Measurements from ENCODE around the gene ROPN1L.
"Not testable (repeated sequence)": the region's sequence is repeated elsewhere in the genome, so short reads cannot be mapped to it uniquely, and the experiment has no call there.

ROPN1L gene

DNA sequence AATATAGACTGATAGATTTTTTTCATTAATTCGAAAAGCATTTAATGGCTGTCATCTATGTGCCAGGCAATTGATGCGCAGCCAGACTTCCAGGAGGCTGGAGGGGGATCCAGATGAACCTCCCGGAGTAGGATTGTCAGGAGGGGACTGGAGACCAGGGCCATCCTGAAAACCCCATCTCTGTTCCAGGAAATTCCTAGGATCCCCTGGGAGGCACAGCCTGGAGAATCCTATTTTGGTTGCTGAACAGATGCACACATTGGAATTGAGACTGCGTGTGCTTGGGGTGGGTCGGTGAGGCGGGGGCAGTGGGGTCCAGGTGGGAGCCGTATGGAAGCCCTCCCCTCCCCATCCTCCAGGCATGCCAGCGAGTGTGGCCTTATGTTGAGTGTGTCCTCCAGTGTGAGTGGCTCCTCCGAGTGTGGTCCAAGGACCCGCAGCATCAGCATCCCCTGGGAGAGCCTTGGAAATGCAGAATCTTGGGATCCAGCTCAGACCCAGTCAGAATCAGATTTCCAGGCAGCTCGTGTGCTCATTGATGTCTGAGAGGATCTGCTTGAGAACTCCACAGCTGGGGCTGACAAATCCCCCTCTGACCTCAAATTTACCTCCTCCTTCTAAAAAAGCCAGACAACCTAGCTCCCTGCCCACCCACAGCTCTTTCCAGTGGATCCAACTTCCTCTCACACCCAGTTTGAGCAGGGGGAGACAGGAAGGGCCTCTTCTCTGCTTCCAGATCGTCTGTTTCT lies 38.7 kb downstream of the ROPN1L start:
- no peak for DNase-seq

DNA sequence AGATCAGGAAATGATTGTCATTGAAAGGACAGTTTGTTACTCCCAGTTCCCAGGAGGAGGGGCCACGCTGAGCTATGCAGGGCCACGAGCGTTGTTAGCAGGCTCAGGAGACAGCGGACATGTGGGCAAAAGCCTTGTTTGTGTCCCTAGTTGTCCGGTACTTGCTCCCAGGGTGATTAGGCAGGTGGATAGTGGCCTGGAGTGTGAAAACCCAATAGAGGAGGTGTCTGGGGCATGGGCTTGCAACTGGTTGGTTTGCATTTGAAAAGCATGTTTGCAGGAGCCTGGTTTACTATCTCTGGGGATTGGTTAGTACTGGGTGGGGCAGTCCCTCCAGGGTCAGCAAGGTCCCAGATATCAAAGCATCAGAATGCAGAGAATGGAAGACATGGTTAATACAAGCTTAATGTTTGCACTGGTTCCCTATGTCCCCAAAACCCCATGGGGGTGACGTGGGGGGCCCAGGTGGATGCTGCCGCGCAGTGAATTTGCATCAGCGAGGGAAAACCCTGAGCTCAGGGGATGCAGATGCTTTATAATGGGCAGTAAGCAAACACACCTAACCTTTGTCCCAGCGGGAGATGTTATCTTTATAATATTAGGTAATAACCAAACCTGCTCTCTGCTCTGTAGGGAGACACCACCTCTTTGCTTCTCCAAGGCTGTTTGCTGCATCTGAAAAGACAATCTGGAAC lies 39.7 kb downstream of the ROPN1L start:
- DNase-seq: no peak

- no peak for DNase-seq
These were observed 41.3 kb downstream of the ROPN1L start for GRCh38 chr5:10482791-10483530.

DNA sequence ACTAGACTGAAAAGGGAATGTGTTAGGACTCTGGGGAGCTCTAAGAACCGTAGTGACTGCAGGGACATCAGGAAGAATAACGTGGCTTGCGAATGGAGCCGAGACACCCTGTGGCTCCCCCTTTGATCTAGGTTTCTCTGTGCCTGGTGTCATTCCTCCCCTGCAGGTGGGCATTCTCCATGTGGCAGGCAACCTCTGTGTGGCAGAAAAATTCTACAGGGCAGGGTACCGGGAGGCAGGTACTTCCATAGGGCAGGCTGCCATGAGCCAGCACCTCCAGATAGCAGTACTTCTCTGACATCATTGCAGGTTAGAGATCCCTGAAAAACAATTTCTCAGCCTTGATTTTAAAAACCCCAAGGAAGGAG lies 43.1 kb downstream of the ROPN1L start:
- DNase-seq: no peak

DNA sequence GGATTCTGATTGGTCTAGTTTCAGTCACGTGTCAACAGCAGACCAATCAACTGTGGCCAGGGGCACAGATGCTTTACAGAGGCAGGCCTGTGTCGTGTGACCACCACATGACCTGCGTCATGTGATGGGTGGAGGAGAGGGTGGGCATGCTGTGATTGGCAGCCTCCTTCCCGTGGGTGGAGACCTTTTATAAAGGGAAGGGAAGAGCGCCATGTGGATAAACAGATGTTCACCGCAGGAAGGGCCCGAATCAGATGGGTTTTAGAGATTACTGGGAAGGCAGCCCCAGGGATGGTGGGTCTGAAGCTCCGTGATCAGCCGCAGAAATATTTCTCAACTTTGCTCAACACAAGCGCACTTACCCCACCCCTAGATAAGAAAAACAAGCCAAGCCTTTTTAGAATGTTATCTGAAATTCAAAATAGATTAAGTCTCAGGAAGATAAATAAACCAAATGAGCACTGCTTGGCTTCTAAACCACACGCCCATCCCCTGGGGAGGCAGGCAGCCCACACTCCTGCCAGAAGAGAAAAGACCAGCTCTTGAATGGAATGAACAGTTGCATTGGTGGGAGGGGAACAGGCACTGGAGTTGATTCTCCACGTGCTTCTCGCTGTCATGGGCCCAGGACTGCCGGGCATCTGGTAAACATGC lies 43.6 kb downstream of the ROPN1L start:
- DNase-seq: no peak

- DNase-seq: no peak
These were observed 44.2 kb downstream of the ROPN1L start for GRCh38 chr5:10485897-10486296.

DNA sequence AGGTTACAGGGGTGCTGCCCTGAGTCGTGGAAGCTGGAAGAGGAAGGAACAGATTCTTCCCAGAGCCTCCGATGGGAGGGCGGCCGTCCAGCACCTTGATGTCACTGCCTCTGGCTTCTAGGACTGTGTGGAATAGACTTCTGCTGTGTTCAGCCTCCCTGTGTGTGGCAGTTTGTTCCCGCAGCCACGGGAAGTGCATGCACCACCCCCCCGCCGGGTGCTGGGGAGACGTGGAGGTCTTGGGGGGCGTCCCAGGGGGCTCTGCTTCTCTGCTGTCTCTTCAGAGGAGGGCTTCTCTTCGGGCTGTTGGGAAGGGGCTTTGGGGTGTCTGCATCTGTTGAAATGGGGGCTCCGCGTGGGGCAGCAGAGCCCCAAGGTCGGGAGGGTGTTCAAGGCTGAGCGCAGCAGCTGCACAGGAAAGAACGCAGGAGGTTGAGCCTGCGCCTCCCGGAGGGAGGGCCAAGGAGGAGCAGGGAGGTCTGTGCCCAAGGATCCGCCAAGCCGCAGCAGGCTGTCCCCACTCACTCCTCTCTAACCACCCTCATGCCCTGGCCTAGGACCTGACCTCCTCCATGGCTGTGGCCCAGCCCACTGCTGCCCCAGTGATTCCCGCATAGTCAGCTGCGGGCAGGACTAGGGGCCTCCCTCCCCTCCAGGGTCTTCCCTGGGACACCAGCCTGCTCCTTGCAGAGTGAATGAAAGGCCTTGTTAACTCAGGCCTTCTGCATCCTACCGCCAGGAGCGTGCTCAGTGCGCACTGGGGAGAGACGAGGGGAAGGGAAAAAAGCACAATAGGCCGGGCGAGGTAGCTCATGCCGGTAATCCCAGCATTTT lies 45.0 kb downstream of the ROPN1L start:
- DNase-seq: no peak

DNA sequence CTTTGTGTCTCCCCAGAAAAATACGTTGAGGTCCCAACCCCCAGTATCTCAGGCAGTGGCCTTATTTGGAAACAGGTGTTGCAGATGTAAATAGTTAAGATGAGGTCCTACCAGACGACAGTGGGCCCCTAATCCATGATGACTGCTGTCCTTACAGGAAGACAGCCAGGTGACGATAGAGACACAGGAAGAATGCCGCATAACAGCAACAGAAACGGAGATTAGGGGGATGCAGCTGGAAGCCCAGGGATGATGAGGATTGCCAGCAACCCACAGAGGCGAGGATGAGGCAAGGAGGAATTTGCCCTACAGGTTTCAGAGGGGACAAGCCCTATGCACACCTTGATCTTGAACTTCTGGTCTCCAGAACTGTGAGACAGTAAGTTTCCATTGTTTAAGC lies 46.5 kb downstream of the ROPN1L start:
- DNase-seq: no peak

DNA sequence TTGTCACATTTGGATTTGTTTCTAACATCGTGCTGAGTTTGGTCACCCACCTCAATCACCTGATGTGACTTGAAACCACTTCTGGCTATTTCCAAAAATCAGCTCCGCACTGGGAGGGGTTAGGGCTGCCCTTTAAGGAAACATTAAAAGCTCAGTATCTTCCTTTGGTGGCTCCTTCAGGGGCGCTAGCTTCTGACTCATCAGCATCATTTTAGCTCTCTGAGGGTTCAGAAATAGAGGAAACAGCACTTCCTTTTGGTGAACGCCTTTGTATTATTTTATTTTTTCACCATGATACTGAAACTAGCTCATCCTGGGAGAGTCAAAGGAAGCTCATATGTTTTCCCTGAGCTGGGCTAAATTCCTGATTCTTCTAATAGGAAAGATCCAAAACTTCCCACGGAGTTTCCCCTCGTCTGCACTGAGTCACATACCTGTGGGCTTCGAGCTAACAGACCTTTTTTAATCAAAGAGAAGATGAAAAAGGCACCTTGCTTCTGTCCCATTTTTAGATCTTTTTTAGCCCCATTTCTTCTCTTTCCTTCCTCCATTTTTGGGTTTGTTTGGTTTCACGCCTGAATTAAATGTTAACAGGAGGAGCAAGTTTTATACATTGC lies 48.2 kb downstream of the ROPN1L start:
- DNase-seq: no peak

- DNase-seq: no peak
These were observed 49.4 kb downstream of the ROPN1L start for GRCh38 chr5:10490927-10491672.

DNA sequence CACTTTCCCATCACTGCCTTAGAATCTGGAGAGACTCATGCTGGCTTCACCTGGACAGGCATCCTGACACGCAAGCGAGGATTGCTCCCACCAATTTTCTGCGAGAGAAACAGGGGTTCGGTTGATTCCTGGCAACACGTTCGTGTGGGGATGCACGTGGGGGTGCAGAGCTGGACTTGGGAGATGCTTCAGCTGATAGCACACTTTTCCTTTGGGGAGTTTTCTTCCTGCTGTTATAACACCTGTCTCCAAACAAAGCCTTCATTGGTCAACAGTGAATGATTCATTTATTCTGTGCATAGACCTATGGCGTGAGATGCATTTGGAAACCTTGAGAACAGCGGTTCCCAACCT lies 50.0 kb downstream of the ROPN1L start:
- no peak for DNase-seq

DNA sequence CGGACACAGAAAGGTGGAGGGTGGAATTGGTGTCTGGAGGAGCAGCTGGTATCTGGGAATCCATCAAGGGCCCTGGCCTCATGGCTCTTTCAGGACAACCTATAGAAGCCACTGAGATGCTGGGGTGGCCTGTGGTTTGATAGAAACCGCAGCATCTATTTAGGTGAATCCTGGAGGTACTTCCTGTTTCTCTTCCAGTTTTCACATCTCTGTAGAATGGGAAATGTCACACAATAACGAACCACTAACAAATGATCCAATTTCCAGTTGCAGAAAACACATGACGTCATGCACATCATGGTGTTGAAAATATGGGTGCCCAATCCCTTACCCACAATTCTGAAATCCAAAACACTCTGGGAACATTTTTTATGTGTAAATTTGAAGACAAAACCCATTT lies 52.2 kb downstream of the ROPN1L start:
- no peak for DNase-seq

GRCh38 chr5:10494497-10494896 lies 52.8 kb downstream of the ROPN1L start:
- DNase-seq: not testable (repeated sequence)

- DNase-seq: no peak
These were observed 55.9 kb downstream of the ROPN1L start for GRCh38 chr5:10497554-10497953.

DNA sequence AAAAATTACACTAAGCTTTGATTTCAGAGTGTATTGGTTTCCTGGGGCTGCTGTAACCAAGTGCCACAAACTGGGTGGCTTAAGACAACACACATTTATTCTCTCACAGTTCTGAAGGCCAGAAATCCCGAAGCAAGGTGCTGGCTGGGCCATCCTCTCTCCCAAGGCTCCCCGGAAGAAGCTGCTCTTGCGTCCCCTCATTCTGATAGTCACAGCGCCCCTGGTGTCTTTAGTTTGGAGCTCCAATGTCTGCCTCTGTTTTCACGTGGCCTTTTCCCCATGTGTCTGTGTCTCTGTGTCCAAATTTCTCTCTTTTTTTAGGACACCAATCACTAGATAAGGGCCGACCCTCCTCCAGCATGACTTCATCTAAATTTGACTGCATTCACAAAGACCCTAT lies 56.7 kb downstream of the ROPN1L start:
- no peak for DNase-seq

DNA sequence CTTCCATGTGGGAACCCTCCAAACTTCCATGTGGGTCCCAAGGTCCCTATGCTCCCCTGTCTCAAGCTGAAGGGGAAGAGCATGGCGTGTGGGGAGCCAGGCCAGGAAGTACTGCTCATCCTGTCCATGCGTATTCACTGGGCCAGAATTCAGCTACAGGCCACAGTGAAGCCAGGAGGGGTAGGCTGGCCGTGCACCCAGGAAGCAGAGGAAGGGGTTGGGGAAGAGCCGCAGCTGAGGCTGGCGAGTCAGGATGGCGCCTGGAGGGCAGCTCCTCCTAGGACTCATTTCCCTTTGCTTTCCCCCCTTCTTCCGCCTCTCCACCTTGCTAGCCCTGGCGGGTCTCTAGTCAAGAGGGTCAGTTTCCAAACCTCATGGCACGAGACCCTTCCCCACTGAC lies 57.4 kb downstream of the ROPN1L start:
- DNase-seq: no peak

GRCh38 chr5:10499776-10500175 lies 58.1 kb downstream of the ROPN1L start:
- no peak for DNase-seq

DNA sequence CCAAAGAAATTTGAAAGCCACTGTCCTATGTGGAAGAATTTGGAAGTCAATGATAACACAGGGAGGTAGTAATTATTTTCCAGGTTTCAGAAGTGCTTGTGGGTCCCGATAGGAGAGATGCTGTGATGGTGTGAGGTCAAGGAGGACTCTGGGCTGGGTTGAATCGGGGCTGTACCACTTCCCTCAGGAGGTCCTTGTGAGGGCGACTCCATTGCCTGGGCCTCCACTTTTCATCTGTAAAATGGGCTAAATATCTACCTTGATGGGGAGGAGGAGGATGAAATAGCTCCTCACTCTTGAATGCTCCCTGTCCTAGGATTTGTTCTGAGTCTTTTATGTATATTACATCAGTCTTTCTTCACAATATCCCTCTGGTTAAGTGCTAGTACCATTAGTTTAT lies 59.0 kb downstream of the ROPN1L start:
- no peak for DNase-seq

- no peak for DNase-seq
These were observed 59.9 kb downstream of the ROPN1L start for GRCh38 chr5:10501554-10502075.

- DNase-seq: no peak
These were observed 60.5 kb downstream of the ROPN1L start for GRCh38 chr5:10502130-10502529.

- no peak for DNase-seq
These were observed 60.9 kb downstream of the ROPN1L start for GRCh38 chr5:10502578-10502977.
